Limb (tissue), 2 donors: ENCODE results near the gene SPA17.

Experiments used
- DNase-seq, 2 donors: peaks; one replicate each; pipeline ENCODE4 v3.0.0-alpha.2; 2016; ENCODE audit errors: extremely low spot score in 2 of 2

The SPA17 gene

GRCh38 chr11:124662106-124662505 is 11.6 kb upstream of the SPA17 start:
- no peak for DNase-seq

GRCh38 chr11:124663861-124664260 is 9.8 kb upstream of the SPA17 start:
- no peak for DNase-seq

- no peak for DNase-seq
Observed at GRCh38 chr11:124667601-124668000, 6.1 kb upstream of the SPA17 start.

- peak; percentile 34 to 52 for DNase-seq
Observed at GRCh38 chr11:124669193-124669592, 4.5 kb upstream of the SPA17 start.

GRCh38 chr11:124670732-124671131 is 3.0 kb upstream of the SPA17 start:
- no peak for DNase-seq

GRCh38 chr11:124672536-124673215 is 1.0 kb upstream of the SPA17 start:
- DNase-seq, result no peak

- DNase-seq, result no peak
Observed at GRCh38 chr11:124674168-124674517, 439 bp downstream of the SPA17 start.

GRCh38 chr11:124674571-124674970 is 867 bp downstream of the SPA17 start:
- no peak for DNase-seq

GRCh38 chr11:124676386-124676785 is 2.7 kb downstream of the SPA17 start:
- DNase-seq, result no peak

- no peak for DNase-seq
Observed at GRCh38 chr11:124678416-124678815, 4.7 kb downstream of the SPA17 start.

- no peak for DNase-seq
Observed at GRCh38 chr11:124681421-124681820, 7.7 kb downstream of the SPA17 start.

GRCh38 chr11:124682443-124682842 is 8.7 kb downstream of the SPA17 start:
- DNase-seq, result no peak

GRCh38 chr11:124693142-124693541 is 19.4 kb downstream of the SPA17 start:
- no peak for DNase-seq

GRCh38 chr11:124699547-124699946 is 25.8 kb downstream of the SPA17 start:
- DNase-seq, result no peak

- DNase-seq, result no peak
Observed at GRCh38 chr11:124700028-124700427, 26.3 kb downstream of the SPA17 start.

- DNase-seq, result no peak
Observed at GRCh38 chr11:124707829-124708228, 34.1 kb downstream of the SPA17 start.

- no peak for DNase-seq
Observed at GRCh38 chr11:124712392-124712791, 38.7 kb downstream of the SPA17 start.

GRCh38 chr11:124716591-124716990 is 42.9 kb downstream of the SPA17 start:
- no peak for DNase-seq

GRCh38 chr11:124717421-124717785 is 43.7 kb downstream of the SPA17 start:
- DNase-seq, result no peak

- peak; percentile 5 to 56 for DNase-seq
Observed at GRCh38 chr11:124717786-124718651, 44.3 kb downstream of the SPA17 start.

- DNase-seq, result no peak
Observed at GRCh38 chr11:124718801-124719200, 45.1 kb downstream of the SPA17 start.

- DNase-seq, result no peak
Observed at GRCh38 chr11:124719534-124719933, 45.8 kb downstream of the SPA17 start.

GRCh38 chr11:124722176-124722575 is 48.5 kb downstream of the SPA17 start:
- DNase-seq, result no peak
